GM21723 (cell line): ENCODE measurements around the gene IL1F10.
"Not testable (repeated sequence)": the region's sequence is repeated elsewhere in the genome, so short reads cannot be mapped to it uniquely, and the experiment has no call there.

Source experiments
- ATAC-seq: cut with Tn5 transposase; IDR thresholded peaks from one replicate; pipeline ENCODE4 v1.9.1; 2021; ENCODE audit warnings: mild to moderate bottlenecking, moderate library complexity; ENCODE audit not compliant: unreplicated experiment

The IL1F10 gene

DNA sequence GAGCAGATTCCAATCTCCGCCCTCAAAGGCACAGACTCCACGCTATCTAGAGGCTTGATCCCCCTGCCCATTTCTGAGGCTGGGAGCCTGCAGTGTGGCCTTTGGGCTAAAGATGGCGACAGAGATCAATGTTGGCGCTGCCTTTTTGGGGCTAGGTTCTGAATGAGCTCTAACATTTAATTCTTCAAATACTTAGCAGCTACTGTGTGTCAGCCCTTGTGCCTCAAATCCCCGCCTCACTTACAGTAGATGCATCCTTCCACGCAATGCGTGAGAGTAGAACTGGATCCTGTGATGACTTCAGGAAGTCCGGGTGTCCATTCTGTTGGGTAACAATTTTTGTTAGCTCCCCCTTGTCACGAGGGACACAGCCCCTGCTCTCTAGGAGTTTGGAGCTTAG is 12.4 kb downstream of the IL1F10 start:
- ATAC-seq, result peak; percentile 54

DNA sequence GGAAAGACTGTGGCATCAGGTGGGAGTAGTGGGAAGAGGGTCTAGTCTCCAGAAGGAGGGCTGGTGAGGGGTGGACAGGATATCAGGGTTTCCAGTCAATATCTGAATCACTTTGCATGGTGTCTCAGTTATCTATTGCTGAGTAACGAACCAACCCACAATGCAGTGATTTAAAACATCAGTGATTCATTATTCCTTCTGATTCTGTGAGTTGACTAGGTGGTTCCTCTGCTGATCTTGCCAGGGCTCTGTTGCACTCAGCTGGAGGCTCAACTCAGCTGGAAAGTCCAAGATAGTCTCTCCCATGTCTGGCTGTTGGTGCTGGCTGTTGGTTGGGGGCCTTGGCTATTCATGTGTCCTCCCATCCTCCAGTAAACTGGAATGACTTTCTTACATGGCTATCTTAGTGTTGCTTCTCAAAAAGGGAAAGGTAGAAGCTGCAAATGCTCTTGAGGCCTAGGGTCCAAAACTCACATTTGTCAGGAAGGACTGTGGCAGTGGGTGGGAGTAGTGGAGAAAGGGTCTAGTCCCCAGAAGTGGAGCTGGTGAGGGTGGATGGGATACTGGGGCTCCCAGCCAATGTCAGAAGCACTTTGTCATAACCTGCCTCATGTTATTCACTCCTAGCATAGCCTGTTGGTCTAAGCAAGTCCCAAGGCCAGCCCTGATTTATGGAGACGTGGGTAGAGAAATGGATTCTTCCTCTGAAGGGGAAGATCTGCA is 13.9 kb downstream of the IL1F10 start:
- no peak for ATAC-seq

DNA sequence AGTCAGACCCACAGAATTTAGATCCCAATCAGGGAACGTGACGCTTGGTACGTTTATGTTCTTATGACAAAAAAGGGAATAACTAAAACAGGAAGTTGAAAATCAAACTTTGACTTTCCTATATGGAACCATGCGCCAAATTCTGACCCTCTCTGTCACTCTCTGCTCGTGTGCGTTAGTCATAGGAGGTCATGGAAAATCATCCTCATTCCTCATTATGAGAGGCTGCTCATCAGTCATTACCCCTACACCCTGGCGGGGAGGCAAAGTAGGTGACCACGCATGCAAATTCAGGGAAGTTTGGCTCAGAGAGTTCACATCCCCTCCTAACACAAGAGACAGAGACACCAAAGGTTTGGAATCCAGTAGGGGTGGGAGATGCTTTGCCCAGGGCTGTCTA is 15.5 kb downstream of the IL1F10 start:
- no peak for ATAC-seq

DNA sequence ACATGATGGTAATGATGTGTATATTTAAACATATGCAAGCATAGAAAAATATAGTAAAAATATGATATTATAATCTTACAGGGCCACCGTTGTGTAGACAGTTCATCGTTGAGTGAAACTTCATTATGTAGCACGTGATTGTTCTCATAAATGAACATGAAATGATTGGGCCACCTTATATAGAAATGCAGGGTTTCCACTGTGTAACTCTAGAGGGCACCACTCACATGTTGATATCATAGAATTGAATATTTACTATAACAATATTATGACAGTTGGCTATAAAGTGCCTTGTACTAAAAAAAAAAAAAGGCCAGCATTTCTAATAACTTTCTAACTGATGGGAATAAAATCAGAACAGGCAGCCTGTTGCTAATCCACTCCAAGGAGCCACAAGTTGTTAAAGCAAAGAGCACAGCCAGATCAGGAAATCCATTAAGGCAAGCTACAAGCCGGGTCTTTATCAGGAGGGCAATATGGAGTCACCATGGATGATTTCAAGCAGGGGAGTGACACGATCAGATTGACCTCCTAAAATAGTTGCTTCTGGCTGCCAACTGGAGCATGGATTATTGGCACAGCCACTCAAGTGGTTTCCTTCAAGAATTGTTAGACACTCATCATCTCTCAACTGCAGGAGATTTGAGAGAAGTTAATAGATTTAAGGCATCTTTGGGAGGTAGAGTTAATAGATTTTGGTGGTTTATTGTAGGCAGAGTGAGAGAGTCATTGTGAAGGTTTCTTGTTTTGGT is 16.7 kb downstream of the IL1F10 start:
- ATAC-seq, result no peak

DNA sequence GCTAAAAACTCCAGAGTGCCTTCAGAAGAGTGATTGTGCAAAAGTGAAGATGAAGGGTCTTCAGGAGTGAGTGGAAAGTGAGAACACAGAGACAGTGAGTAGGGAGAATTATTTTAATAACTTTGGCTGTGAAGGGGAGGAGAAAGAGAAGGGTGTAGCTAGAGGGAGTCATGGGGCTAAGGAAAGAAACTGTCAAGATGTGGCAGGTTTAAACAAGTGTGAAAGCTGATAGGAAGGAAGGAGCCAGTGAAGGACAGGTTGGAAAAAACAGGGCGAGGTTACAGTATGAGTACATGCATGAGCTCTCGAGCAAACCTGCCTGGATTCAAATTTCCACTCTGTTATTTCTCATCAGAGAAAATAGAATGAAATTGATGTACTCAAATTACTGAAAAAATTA is 17.8 kb downstream of the IL1F10 start:
- no peak for ATAC-seq

DNA sequence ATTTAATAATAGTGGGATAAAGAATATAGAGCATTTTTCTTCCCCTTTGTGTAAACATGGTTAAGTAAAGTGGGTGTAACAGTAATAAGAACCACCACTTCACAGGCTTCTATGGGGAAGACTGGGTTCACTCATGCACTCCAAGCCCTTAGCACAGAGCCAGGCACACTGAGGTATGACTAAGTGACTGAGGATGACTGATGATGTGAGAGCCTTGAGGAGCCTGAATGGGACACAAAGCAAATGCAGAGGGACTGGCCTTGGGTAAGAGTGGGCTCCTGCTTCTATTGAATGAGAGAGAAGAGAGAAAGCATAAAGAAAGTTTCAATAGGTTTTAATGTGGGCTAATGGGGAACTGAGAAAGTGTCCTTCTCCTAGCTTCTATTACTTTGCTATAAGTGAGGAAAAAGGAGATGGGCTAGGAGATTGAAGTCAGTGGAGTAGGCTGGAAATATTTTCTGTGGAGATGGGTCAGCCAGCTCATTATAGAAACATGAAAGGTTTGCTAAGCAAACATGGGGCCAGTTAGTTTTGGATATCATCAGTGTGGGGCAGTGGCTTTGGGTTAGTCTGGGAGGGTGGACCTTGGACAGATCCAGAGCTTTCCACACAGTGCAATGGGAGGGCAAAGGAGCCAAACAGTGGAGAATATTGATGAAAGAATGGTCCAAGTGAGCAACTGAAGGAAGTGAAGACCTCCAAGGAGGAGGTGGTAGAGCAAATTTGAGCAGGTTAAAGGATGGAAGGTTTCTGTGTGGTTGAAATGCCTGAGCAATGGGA is 20.6 kb downstream of the IL1F10 start:
- no peak for ATAC-seq

DNA sequence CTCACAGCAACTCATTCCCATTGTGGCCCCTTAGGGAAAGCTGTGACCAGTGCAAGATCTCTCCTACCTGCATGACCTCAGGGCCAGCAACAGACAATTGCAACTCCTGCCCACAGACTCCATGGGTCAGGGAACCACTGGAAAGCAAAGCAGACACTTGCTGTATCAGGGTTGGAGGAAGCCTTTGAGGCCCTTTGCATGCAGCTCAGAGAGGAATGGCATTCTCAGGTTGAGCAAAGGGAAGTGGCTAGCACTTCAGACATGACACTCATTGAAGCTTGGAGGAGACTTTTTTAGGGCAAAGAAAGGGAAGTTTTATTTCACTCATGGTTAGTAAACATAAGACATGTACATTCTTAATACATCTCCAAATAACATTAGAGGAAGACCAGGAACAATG is 22.1 kb downstream of the IL1F10 start:
- no peak for ATAC-seq

DNA sequence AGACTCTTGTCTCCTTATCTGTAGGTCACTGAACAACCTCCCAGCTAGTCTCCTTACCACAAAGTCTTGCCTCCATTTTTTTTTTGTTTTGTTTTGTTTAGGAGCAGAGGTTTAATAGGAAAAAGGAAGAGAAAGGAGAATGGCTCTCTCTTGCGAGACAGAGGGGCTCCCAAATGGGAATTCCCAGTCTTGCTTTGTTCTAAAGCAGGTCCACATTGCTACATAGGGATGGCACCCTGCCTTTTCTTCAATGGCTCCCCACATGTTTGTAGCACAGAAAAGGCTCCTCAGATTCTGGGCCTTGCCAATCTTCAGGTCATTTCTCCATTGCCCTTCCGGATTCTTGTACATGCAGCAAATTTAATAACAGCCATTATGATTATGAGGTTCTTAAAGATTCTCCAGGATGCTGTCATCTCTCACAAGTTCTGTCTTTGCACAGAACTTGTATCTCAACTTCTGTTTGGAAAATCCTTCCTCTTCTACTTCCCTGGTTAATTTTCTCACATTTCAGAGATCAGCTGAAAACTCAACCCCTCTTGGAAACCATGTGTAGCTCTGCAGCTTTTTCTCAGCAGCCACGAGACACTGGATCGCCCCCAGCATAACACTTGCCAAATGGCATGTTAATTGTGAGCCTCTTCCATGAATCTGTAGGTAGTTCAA is 23.6 kb downstream of the IL1F10 start:
- ATAC-seq, result no peak

DNA sequence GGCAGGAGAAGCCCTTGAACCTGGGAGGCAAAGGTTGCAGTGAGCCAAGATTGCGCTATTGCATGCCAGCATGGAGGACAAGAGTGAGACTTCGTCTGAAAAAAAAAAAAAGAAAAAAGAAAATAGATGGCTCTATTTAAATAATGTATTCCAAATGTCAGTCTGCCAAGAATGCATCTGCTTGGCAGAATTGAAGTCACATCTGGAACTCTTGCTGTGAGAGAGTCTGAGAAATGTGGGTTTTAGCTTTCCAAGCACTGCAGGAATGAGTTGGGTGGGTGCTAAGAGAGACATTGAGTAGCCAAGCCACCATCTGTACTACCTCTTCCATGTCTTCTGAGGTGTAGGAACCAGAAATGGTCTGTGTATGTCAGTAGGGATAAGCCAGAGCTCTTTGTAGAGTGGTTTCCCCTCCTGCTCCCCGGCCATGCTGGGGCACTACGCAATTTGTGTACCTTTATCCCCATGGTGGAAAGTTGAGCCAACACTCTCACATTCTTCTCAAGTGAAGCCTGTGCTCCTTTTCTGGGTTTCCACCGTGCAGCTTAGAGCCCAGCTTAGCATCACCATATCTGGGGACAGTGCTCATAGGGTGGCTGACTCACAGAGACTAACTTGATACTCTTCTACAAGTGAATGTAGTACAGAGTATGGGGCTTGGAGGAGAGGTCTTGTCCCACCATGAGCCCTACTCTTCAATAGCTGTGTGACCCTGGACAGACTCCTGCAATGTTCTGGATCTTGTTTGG is 25.3 kb downstream of the IL1F10 start:
- ATAC-seq, result no peak

DNA sequence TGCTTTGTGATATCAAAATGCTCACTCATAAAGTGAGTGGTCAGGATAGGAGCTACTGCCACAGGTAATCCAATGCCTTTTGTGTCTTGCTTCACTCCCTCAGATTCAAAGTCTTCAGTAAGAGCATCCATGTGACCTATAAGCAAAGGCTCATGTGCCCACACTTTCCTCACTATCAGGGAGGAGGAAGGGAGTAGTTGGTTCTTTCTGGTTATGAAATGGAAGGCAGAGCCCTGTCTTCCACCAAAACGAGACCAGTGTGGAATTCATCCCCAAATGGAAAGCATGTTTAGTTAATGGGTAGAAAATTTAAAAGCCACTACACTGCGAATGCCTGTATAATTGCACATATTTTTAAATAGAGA is 25.8 kb downstream of the IL1F10 start:
- ATAC-seq, result no peak

DNA sequence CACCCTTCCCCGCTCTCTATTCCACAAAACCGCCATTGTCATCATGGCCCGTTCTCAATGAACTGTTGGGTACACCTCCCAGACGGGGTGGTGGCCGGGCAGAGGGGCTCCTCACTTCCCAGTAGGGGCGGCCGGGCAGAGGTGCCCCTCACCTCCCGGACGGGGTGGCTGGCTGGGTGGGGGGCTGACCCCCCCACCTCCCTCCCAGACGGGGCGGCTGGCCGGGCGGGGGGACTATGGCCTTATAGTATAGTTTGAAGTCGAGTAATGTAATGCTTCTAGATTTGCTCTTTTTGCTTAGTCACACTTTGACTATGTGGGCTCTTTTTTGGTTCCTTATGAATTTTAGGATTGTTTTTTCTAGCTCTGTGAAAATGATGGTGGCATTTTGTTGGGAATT is 28.5 kb downstream of the IL1F10 start:
- not testable (repeated sequence) for ATAC-seq

DNA sequence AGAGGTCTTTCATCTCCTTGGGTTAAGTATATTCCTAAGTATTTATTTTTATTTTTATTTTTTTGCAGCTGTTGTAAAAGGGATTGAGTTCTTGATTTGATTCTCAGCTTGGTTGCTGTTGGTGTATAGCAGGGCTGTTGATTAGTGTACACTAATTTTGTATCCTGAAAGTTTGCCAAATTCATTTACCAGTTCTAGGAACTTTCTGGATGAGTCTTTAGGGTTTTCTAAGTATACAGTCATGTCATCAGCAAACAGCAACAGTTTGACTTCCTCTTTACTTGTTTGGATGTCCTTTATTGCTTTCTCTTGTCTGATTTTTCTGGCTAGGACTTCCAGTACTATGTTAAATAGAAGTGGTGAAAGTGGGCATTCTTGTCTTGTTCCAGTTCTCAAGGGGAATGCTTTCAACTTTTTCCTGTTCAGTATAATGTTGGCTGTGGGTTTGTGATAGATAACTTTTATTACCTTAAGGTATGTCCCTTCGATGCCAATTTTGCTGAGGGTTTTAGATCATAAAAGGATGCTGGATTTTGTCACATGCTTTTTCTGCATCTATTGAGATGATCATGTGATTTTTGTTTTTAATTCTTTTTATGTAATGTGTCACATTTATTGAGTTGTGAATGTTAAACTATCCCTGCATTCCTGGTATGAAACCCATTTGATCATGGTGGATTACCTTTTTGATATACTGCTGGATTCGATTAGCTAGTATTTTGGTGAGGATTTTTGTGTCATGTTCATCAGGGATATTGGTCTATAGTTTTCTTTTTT is 29.3 kb downstream of the IL1F10 start:
- ATAC-seq, result not testable (repeated sequence)

DNA sequence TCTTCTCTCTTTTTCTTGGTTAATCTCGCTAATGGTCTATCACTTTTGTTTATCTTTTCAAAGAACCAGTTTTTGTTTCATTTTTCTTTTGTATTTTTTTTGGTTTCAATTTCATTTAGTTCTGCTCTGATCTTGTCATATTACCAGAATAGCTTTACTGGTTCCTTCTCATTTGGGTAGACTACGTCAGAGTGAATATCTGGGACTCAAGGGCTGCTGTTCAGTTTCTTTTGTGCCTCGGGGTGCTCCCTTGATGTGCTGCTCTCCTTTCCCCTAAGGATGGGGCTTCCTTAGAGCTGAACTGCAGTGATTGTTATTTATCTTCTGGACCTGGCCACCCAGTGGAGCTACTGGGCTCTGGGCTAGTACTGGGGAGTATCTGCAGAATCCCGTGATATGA is 30.3 kb downstream of the IL1F10 start:
- peak; percentile 77 for ATAC-seq

DNA sequence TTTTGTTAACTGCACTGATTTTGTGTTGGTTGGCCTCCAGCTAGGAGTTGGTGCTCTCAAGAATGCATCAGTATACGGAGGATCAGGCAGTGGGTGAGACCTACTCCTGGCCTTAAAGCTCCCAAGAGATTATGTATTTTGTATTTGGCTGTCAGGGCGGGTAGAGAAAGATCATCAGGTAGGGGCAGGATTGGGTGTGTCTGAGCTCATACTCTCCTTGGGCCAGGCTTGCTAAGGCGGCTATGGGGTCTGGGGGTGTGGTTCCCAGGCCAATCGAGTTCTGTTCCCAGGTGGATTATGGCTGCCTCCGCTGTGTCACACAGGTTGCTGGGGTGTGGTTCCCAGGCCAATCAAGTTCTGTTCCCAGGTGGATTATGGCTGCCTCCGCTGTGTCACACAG is 30.8 kb downstream of the IL1F10 start:
- no peak for ATAC-seq

DNA sequence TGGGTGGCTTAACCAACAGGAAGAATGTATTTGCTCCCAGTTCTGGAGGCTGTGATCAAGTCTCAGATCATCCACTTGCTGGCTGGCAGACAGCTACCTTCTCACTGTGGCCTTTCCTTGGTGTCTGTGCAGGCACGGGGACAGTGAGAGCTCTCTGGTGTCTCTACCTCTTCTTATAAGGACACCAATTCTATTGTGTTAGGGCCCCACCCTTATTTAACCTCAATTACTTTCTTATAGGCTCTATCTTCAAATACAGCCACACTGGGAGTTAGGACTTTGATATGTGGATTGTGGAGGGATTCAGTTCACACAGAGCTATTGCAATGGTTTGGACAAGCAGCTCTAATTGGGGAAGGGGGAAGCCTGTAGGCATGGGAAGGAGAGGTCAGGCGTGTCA is 34.4 kb downstream of the IL1F10 start:
- no peak for ATAC-seq

DNA sequence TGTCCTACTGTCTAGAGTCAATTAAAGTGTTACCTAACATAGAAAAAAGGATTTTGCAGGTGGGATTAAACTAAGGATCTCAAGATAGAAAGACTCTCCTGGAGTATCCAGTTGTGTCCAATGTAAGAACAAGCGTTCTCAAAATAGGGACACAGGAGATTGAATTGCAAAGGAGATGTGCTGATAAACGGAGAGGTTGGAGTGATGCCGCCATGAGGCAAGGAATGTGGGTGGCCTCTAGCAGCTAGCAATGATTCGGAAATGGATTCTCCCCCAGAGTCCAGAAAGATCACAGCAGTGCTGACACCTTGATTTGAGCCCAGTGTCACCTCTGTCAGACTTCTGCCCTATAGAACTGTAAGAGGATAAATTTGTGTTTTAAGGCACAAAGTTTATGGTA is 35.5 kb downstream of the IL1F10 start:
- ATAC-seq, result no peak

DNA sequence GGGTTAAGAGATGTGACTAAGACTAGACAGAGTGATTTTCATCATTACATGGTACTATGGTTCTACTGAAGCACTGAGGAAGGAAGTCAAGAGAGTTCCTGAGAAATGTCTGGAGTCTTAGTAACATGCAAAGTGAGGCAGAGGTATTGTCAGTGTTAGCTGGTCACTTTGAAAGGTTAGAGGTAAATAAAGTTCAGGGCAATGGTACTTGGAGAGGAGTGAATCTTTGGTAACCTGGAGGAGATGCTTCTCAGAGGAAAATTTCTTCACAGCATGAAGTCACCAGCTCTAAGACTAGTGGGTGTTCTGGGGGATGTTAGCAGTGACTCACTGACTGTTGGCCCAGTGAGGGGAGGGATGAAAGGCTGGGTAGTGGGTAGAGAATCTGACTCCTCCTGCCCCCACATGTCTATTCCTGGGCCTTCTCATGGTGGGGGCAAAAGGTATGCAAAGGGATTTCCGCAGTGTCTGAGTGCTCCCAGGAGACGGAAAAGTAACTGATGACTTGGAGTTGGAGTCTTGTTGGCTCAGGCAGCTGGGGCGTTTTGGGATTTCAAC is 36.4 kb downstream of the IL1F10 start:
- no peak for ATAC-seq

DNA sequence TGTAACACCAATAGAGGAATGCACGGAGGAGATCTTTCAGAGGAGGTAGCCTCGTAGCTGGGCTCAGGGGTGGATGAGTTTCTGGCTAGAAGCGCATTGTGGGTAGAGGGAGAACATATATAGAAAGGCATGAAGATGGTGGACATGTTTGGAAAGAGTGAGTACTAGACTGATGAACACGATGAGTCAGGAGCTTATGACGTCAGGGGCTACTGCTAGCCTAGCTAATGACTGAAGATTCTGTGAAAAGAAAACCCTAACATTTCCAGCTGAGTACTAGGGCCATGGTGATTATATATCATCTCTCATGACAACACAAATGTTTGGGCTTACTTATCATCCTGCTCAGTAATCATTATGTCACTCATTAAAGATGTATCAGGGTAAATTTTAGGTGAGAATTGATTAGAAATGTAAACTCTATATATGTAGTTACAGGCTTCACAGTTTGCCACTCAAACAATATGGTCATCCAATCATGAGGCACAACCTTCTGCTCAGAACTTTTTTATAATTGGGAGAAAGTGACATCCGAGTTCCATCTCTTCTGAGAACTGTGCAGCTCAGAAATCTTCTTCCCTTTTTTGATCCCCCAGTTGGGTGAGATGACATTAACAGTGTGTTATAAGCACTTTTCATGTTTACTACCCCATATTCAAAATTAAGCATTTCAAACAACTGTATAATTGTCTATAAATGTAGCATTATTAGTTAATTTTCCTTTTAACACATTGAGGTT is 37.4 kb downstream of the IL1F10 start:
- ATAC-seq, result no peak

DNA sequence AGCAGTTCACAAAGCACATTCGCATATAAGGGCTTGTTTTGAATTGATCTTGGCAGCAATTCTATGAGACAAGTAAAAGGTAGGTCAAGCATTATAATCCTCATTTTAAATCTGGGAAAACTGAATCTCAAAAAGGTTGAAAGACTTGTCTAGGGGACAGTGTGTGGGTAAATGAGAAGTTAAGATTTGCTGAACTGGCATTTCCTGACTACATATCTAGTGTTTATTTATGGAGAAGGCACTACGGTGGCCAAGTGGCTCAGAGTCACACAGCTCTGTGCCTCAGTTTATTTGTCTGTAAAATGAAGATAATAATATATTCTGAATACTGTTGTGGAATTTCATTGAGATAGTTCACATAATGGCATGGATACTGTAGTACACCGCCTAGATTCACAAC is 43.4 kb downstream of the IL1F10 start:
- ATAC-seq, result no peak
